HG03064 (cell line): ENCODE data around the gene ARMH2.
A peak's percentile ranks its signal among the peaks of the same experiment; 100 is the strongest.

Source experiments
- ATAC-seq: cut with Tn5 transposase; IDR thresholded peaks from one replicate; pipeline ENCODE4 v1.9.1; 2021; ENCODE audit warnings: low read depth; ENCODE audit not compliant: unreplicated experiment

The ARMH2 gene

DNA sequence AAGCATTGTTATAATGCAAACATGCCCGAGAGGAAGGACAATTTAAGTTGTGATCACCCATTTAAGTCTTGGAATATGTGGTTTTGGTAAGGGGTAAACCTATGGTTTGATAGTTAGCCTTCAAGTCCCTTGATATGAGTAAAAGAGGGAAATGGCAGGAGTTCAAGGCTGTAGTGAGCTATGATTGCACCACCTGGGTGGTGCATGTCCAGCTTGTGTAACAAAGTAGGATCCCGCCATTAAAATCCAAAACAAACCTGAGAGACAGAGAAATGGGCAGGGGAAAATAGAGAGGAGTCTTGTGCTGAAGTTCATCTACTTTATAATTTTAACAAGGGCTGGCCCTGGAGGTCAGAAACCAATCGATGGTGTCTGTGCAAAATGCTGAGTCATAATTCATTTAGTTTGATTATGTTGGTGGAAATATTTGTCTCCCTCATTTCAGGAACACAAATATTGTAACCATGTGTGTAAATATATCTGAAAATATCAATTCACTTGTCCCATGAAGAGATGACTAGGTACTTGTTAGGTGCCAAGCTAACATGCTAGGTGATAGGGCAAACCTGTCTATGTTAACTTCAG is 23.2 kb upstream of the ARMH2 start:
- no peak for ATAC-seq

- ATAC-seq: no peak
Observed at GRCh38 chr6:24818346-24818745, 19.6 kb upstream of the ARMH2 start.

DNA sequence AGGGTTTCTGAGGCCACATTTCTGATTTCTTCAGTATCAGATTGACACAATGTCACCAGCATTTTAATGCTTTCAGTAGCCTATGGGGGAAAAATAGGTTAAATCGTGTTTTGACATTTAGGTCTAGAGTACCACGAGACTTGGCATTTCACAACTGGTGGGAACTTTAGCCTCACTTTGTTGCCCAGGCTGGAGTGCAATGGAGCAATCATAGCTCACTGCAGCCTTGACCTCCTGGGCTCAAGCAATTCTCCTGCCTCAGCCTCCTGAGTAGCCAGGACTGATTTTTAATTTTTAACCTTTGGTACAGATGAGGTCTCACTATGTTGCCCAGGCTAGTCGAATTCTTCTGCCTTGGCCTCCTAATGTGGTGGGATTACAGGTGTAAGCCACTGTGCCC is 11.0 kb upstream of the ARMH2 start:
- ATAC-seq: no peak

GRCh38 chr6:24807584-24807983 is 8.9 kb upstream of the ARMH2 start:
- no peak for ATAC-seq

GRCh38 chr6:24802271-24803059 is 3.7 kb upstream of the ARMH2 start:
- no peak for ATAC-seq

- no peak for ATAC-seq
Observed at GRCh38 chr6:24799541-24799915, 811 bp upstream of the ARMH2 start.

DNA sequence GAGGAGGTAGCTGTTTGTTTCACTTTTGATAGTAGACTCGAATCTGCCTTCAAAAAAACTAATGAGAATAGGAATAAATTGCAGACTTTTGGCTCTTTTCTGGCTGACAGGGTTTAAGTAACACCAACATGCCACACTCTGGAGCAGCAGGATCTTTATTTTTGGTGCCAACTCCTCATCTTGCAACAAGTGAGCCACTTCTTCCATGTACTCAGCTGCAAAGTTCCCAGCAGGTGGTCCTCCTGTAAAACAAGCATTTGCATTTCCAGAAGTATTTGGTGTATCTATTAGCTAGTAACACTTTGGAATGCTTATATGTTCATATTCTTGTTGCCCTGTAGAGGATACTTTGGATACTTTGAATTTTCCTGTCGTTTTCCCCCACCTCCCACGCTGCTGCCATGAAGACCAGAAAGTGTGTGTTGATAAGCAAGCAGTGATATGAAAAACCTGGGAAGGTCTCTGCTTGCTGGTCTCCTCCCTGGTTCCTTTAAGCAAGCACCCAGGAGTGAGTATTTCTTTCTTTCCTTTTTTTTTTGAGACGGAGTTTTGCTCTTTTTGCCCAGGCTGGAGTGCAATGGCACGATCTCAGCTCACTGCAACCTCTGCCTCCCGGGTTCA is 1.0 kb downstream of the ARMH2 start:
- no peak for ATAC-seq

DNA sequence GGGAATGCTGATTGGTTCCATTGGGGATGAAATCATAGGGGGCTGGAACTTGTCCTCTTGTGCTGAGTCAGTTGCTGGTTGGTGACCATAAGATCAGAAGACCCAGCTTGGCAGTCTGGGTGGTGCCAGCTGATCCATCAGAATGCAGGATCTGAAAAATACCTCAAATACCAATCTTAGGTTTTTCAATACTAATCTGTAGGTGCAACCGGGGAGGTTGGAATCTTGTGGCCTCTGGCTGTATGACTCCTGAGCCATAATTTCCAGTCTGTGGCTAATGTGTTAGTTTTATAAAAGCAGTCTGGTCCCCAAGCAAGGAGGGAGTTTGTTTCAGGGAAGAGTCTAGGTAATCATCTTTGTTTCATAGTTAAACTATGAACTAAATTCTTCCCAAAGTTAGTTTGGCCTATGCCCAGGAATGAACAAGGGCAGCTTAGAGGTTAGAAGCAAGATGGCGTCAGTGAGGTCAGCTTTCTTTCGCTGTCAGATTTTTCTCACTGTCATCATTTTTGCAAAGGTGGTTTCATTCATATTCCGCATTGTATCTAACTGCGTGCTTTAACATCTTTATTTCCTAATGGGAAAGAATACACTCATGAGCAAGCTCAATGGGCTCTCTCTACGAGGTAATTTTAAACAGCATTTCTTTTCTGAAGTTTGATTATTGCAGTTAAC is 2.0 kb downstream of the ARMH2 start:
- no peak for ATAC-seq

- no peak for ATAC-seq
Observed at GRCh38 chr6:24795106-24795505, 3.6 kb downstream of the ARMH2 start.

- no peak for ATAC-seq
Observed at GRCh38 chr6:24788031-24788665, 10.6 kb downstream of the ARMH2 start.

- ATAC-seq: no peak
Observed at GRCh38 chr6:24780206-24780605, 18.5 kb downstream of the ARMH2 start.

DNA sequence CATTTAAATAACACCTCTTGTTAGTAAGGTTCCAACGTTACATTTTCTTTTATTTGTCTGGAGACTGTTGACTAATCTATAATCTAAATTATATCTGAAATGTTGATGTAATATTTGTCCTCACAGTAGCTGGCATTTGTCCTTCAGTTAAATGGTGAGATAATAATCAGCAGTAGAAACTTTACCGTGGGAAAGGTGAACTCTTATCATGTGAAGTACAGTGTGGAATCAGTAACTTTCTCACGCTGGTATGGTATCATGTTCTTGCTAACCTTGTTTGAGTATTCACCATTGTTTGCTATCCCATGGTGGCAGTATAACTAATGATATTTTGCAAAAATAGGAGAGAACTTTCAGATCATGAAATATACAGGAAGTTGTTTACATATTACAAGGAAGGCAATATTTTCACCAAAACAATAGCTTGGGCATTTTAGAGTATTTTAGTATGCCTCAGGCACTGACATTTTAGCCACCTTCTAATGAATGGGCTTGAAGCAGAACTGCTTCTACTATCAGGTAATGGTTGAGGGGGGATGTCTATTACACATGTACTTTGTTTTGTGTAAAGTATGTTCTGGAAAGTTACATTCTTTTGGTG is 19.2 kb downstream of the ARMH2 start:
- no peak for ATAC-seq

DNA sequence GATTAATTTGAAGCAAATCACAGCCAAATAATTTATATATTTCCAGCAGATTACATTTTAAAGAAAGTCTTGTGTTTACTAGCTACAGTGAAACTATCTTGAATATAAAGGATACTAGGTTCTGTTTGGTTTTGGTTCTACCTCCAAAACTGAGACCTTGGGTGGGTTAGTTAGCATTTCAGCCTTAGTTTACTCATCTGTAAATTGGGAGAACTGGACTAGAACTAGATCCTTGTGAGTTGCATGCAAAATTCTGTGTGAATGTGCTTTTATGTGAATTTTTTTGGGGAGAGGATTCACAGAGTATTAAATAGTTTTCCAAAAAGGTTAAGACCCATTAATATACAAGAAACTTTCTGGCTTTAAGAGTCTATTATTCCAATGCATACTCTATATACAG is 19.8 kb downstream of the ARMH2 start:
- no peak for ATAC-seq

GRCh38 chr6:24778121-24778520 is 20.6 kb downstream of the ARMH2 start:
- no peak for ATAC-seq

- no peak for ATAC-seq
Observed at GRCh38 chr6:24777227-24777626, 21.5 kb downstream of the ARMH2 start.

DNA sequence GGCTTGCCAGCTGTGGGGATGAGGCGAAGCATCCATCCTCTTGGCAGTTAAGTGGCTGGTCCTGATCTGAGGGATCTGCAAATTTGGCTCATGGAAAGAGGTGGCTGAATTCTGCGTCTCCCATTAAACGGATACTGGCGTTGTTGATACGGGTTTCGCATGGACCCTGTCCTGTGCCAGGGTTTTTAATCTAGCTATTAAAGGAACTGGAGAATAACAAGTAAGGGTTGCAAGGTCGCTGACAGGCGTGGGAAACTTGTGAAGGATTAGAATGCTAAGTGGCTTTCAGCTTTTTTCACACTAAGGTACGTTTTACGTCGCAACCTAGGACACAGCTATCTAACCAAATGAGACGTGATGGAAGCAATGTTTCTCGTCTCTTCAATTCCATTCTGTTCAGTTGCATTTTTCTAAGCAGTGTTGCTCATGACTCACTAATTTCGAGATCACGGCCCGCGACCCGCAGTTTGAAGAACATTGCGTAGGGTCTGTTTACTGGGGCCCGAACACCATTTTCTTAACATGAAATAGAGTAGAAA is 23.1 kb downstream of the ARMH2 start:
- ATAC-seq: peak; percentile 9

GRCh38 chr6:24774696-24775519 is 23.8 kb downstream of the ARMH2 start, which contains the start of gene GMNN:
GMNN (plus strand) TSS chr6:24774937; CDS start chr6:24777247, 2,310 bp downstream.
- ATAC-seq: peak; percentile 89

DNA sequence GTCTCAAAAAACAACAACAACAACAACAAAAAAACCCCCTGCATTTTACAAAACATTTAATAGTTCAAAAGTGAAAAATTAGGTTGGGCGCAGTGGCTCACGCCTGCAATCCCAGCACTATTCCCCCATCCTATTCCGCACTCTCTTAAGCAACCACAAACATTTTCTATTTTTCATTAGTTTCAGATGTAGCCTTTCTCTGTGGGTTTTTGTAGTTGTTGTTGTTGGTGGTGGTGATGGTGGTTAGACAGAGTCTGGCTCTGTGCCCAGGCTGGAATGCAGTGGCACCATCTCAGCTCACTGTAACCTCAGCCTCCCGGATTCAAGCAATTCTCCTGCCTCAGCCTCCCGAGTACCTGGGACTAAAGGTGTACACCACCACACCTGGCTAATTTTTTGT is 30.4 kb downstream of the ARMH2 start:
- no peak for ATAC-seq

DNA sequence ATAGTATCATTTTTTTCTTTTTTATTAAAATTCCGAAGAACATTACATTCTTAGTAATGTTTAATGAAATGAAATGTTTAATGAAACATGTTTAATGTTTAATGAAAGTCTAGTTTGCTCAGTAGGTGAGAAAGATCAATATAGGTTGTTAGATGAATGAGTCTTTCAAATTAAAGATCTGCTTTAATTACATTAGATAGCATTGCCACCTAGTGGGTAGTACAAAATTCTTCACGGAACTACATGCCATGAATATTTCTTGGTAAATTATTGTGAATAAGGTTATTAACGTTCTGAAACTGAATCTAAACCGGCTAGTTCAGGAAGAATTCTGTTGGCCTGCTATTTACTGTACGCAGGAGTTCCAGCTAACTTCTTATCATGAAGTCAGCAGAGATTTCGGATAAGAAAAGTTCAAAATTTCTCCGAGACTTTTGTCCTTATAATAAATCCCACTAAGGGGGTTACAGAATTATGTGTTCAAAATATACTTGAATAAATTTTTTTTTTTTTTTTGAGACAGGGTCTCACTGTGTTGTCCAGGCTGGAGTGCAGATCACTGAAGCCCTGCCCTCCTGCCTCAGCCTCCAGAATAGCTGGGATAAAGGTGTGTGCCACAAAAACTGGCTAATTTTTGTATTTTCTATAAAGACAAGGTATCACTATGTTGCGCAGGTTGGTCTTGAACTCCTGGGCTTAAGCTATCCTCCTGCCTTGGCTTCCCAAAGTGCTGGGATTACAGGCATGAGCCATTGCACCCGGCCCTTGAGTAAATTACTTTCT is 31.8 kb downstream of the ARMH2 start:
- ATAC-seq: no peak
